ENCODE results near the gene CALHM3.
"Not testable (repeated sequence)": the region's sequence is repeated elsewhere in the genome, so short reads cannot be mapped to it uniquely, and the experiment has no call there.

The CALHM3 gene

DNA sequence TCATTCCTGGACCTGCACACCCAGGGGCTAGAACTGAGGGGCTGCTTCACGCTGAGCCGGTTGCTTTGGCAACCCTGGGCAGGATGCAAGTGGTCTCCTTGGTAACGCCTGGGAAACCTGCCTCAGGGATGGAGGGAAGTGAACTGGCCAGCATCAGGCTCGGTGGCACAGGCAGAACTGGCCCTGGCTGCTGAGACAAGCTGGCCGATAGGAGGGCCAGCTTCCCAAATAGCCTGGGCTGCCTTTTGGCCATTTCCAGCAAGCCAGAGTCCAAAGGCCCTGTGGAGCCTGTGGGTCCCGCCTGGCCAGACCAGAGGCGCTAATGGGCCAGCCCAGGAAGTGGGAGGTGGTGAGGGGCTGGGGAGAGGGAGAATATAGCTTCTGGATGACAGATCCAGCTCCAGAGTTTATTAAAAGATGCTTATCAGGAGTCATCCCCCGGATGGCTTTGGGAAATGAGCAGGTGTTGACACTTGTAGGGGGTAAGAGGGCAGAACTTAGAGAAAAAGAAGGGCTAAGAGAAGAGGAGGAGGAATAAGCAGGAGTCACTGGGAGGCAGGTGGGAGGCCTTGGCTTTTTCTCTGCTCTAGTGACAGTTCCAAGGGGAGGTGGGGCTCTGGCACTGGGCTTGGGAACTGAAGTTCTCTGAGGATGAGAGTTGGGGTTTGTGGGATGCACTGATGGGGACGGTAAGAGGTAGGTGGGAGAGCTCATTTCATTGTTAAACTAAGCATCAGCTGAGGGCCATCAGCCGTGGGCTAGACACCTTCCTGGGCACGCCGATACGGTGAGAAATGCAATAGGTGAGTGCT, 24.0 kb upstream of the CALHM3 start:
- no peak for DNase-seq (ENCODE audit: low read depth)

- DNase-seq (ENCODE audit: low read depth): no peak
Measured at GRCh38 chr10:103501186-103501585, 22.1 kb upstream of the CALHM3 start.

- no peak for DNase-seq (ENCODE audit: low read depth)
Measured at GRCh38 chr10:103500481-103500880, 21.4 kb upstream of the CALHM3 start.

GRCh38 chr10:103499881-103500280, 20.8 kb upstream of the CALHM3 start:
- DNase-seq (ENCODE audit: low read depth): peak; percentile 36

- DNase-seq (ENCODE audit: low read depth): no peak
Measured at GRCh38 chr10:103498936-103499638, 20.0 kb upstream of the CALHM3 start.

DNA sequence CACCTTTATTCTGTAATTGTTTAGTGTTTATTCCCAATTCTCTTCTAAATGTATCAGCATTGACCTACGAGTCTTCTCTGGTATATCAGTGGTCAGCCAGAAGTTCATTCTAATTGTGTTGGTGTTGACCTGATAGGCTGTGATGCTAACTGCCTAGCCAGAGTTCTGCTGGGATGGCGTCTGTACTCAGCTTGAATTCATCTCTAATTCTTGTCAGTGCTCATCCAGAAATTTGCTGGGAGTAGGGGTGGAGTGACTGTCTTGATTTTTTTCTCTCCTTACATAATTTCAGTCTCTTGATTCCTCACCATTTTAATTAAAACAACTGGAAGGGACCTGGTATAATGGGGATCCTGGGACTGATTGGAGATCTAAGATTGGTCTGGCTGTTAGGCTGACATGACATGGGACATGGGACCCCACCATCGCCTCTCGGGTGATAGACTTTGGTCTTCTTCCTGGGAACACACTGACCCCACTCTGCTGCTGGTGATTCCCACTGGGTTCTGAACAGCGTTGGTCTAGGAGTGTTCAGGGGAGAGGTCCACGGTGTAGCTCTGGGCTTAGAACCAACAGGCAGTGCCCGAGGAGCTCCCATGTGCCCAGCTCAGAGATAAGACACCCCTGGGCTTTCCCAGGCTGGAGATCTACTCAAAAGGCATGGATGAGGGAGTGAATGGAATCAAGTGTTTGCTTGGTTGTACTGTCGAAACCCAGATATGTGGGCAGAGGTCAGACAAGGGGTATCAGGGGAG, 18.3 kb upstream of the CALHM3 start:
- DNase-seq (ENCODE audit: low read depth): no peak

GRCh38 chr10:103495321-103495720, 16.3 kb upstream of the CALHM3 start:
- DNase-seq (ENCODE audit: low read depth): no peak

GRCh38 chr10:103493916-103494877, 15.2 kb upstream of the CALHM3 start:
- DNase-seq (ENCODE audit: low read depth): no peak

DNA sequence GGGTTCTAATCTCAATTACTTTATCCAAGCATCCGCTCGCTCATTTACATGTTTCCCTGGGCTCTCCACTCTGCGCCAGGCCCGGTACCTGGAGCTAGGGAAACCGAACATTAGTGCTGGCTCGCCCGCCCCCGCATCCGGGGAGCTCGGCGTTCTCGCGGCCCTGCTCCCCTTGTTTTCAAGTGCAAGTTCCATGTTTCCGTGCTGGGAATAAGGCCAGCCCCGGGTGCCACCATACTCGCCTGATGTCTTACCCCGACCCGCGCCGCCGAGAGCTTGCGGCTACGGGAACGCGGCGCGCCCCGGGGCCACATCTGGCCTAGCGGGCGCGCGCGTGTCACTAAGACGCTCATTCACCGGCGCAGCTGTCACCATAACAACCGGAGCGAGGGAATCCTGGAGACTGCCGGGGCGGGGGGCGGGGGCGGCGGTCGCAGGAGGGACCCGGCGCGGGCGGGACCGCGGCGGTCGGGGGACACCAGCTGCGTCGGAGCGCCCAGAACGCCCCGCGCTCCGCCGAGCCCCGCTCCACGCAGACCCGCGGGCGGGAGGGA, 14.4 kb upstream of the CALHM3 start, which contains the start of gene NEURL1:
Gene NEURL1 (plus strand): TSS at position 344 of the 554 bp plus-strand sequence. CDS start 683 bp downstream, outside the sequence.
- no peak for DNase-seq (ENCODE audit: low read depth)

GRCh38 chr10:103492655-103493261, 13.7 kb upstream of the CALHM3 start:
- no peak for DNase-seq (ENCODE audit: low read depth)

- DNase-seq (ENCODE audit: low read depth): peak; percentile 98
Measured at GRCh38 chr10:103491729-103492364, 12.8 kb upstream of the CALHM3 start.

GRCh38 chr10:103490986-103491314, 11.9 kb upstream of the CALHM3 start:
- no peak for DNase-seq (ENCODE audit: low read depth)

DNA sequence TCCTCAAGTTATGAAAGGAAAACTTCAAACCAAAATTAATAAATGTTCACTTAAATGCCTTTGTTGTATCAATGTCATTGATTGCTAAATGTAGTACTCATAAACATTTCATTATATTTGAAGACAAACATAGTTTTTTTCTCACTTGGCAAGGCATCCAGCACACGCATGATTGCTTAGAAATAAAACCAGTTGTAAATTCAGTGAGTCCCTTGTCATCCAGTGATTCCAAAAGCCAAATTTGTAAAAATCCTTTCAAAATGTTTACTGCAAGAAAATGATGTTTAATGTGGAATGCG, 8.3 kb upstream of the CALHM3 start:
- no peak for DNase-seq (ENCODE audit: low read depth)

DNA sequence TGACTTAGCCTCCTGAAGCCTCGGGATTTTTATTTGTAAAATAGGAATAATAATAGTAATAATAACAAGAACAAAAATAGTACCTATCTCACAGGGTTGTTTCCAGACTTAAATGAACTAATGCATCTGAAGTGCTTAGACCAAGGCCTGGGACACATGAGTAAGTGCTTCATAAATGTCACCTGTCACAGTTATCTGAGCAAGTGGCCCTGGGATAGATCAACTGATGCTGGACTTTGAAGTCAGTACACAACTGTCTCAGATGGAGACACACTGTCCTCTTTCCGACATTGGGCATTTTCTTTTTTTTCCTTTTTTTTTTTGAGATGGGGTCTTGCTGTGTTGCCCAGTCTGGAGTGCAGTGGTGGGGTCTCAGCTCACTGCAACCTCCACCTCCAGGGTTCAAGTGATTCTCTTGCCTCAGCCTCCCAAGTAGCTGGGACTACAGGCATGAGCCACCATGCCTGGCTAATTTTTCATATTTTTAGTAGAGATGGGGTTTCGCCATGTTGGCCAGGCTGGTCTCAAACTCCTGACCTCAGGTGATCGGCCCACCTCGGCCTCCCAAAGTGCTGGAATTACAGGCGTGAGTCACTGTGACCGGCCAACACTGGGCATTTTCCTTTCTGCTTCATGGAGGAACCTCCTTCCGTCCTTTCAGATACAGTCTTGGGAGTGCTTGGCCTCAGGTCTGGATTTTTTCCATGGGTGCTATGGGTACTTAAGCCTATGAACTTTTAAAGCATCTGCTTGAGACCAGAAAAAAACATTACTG, 7.8 kb upstream of the CALHM3 start:
- DNase-seq (ENCODE audit: low read depth): not testable (repeated sequence)

GRCh38 chr10:103481974-103482531, 3.0 kb upstream of the CALHM3 start:
- DNase-seq (ENCODE audit: low read depth): peak; percentile 71

DNA sequence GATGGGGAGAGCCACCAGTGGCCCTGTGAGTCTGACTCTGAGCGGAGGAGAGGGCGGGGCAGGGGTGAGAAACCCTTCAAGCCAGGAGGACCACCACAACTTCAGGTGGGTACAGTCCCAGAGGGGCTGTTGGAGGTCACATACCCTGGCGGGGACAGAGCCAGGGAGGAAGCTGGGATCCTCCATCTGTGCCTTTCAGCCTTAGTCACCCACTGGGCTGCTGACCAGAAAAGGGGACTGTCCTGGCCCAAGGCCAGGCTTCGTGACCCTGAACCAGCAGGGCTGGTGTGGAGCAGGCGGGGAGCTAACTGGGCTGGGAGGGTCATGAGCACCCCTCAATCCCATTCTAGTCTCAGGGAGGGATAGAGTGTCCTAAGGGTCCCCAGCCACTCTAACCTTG, 1.5 kb upstream of the CALHM3 start:
- no peak for DNase-seq (ENCODE audit: low read depth)

GRCh38 chr10:103478671-103479070, 369 bp downstream of the CALHM3 start:
- DNase-seq (ENCODE audit: low read depth): no peak

DNA sequence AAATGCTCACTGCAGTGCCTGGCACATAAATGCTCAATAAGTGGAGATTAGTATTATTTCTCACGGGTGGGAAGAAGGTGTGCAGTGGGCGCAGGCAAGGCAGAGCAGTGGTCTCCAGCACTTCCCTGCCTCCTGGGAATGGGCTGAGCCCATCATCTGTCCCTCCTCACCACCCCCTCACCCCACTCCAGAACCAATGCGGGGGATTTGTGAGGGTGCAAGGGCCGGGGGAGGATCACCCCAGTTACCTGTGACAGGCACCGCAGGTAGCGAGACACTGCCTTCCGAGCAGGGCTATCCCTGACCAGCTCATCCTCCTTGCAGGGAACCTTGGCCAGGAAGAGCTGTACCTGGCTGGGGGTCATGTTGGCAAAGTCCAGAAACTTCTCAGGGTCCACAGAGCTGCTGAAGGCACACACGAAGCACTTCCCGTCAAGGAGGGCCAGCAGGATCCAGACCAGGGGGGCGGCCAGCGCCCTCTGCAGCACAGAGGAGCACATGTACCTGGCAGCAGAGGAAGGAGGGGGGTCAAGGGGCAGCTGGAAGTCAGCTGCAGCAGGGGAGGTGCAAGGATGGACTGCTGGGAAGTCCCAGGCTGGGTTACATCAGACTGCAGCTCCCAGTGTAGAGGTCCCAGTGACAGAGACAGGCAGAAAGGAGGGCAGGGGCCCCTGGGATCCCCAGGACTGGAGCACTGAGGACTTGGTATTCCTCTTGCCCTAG, 2.8 kb downstream of the CALHM3 start:
- no peak for DNase-seq (ENCODE audit: low read depth)

GRCh38 chr10:103475437-103475836, 3.6 kb downstream of the CALHM3 start:
- no peak for DNase-seq (ENCODE audit: low read depth)
